SU-DHL-6 (cell line): ENCODE measurements around the gene TSPAN32.

ENCODE experiments used
- H2AFZ ChIP-seq: fragments of 200-600 bp; sonication (generic); 2 replicates; pipeline ENCODE4 v1.6.1; 2014; ENCODE audit warnings: low read depth, mild to moderate bottlenecking, moderate library complexity, mixed read lengths, antibody characterized with exemption, low read length; ENCODE audit not compliant: severe bottlenecking
- H3F3A ChIP-seq: fragments of 200-600 bp; shearing (Covaris generic); 2 replicates; pipeline ENCODE4 v1.6.0; 2016; ENCODE audit warnings: antibody characterized with exemption, mild to moderate bottlenecking; ENCODE audit not compliant: insufficient read depth
- H3K27ac ChIP-seq: fragments of 200-600 bp; sonication (generic); 2 replicates; pipeline ENCODE4 v1.5.1; 2016; ENCODE audit warnings: low read depth, mild to moderate bottlenecking, low read length, moderate library complexity, mixed read lengths
- H3K27me3 ChIP-seq: fragments of 200-600 bp; sonication (generic), shearing (Covaris generic); 2 replicates; pipeline ENCODE4 v1.6.0; 2014; ENCODE audit warnings: mild to moderate bottlenecking, low read length
- H3K36me3 ChIP-seq: fragments of 200-600 bp; sonication (generic); 2 replicates; pipeline ENCODE4 v1.6.1; 2014; ENCODE audit warnings: mild to moderate bottlenecking, low read length, mixed read lengths
- H3K4me2 ChIP-seq: fragments of 300-600, 200-600 bp; shearing (Covaris generic), sonication (generic); 2 replicates; pipeline ENCODE4 v1.6.0; 2014; ENCODE audit warnings: low read length, low read depth, mild to moderate bottlenecking; ENCODE audit not compliant: poor library complexity, severe bottlenecking
- H3K4me3 ChIP-seq: fragments of 200-600 bp; sonication (generic); 2 replicates; pipeline ENCODE4 v1.5.1; 2014; ENCODE audit warnings: antibody characterized with exemption, low read length, mild to moderate bottlenecking, mixed read lengths; ENCODE audit not compliant: insufficient read depth, poor library complexity, severe bottlenecking
- H3K79me2 ChIP-seq: fragments of 200-600 bp; sonication (generic); 2 replicates; pipeline ENCODE4 v1.6.1; 2014; ENCODE audit warnings: mild to moderate bottlenecking, low read length, moderate library complexity; ENCODE audit not compliant: insufficient read depth
- H3K9ac ChIP-seq: fragments of 200-600 bp; sonication (generic); 2 replicates; pipeline ENCODE4 v1.7.0; 2014; ENCODE audit warnings: mild to moderate bottlenecking, low read length
- H3K9me2 ChIP-seq: fragments of 200-600 bp; sonication (generic); replicated peaks from 2 replicates; pipeline ENCODE4 v1.6.1; 2014; ENCODE audit warnings: low read length; ENCODE audit not compliant: insufficient read depth
- H3K9me3 ChIP-seq: fragments of 200-600 bp; sonication (generic); 2 replicates; pipeline ENCODE4 v1.6.1; 2014; ENCODE audit warnings: low read length, mixed read lengths; ENCODE audit not compliant: insufficient read depth
- H4K20me1 ChIP-seq: fragments of 200-600 bp; sonication (generic); 2 replicates; pipeline ENCODE4 v1.6.1; 2014; ENCODE audit warnings: low read depth, mild to moderate bottlenecking, antibody characterized with exemption, low read length, moderate library complexity, mixed read lengths
- EZH2phosphoT487 ChIP-seq: fragments of 200-600 bp; sonication (generic), shearing (Covaris generic); conservative IDR thresholded peaks from 2 replicates; pipeline ENCODE4 v1.6.1; 2018; ENCODE audit warnings: mild to moderate bottlenecking, antibody characterized with exemption, low read length, moderate library complexity, mixed read lengths
- TF ChIP-seq, protein P1 (sequence below): fragments of 200-600 bp; sonication (generic); IDR thresholded peaks from one replicate; pipeline ENCODE4 v1.5.1; 2017; ENCODE audit warnings: antibody characterized with exemption, mild to moderate bottlenecking, low read length, moderate library complexity; ENCODE audit not compliant: insufficient read depth, poor library complexity, severe bottlenecking

The TSPAN32 gene

DNA sequence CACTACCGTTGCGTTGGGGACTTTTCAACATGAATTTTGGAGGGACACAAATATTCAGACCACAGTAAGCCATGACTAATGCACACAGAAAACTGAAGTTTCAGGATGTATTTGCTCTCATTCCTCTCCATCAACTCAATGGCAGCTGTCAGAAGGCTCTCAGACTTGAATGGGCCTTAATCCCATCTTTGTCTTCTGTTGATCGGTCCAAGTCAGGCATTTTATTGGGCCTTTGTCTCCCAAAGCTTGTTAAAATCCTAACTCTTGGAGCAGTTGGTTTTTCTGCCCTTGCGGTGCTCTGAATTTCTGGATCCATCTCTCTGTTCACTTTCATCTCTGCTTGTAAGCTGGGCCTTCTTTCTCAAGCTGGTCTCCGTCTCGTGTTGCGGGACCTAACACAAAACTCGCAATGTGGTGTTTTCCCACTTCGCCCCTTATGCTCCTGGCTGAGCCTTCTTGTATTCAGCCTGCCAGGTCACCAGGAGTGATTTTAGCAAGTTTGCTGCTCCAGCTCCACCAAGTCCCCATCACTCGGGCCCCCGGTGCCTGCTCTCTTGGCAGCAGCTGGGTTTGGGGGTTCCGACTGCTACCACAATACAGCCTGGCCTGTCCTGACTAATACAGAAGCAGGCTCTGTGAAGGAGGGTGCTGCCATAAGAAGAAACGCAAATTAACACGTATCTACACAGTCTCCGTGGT is 27.0 kb downstream of the TSPAN32 start:
- no peak overlapping the region for H3K27ac ChIP-seq
- no peaks in the 10 kb centered on the region for H3F3A ChIP-seq
- no peak overlapping the region for H3K9ac ChIP-seq
- no peaks in the 10 kb centered on the region for H3K36me3 ChIP-seq
- H3K9me3 ChIP-seq: peaks cover 15% of the 10 kb centered on the region; the same call in 1 of the 2 replicates
- H3K9me2 ChIP-seq: no peaks in the 10 kb centered on the region
- no peak overlapping the region for H3K4me2 ChIP-seq
- no peaks in the 10 kb centered on the region for H4K20me1 ChIP-seq
- no peaks in the 10 kb centered on the region for H3K27me3 ChIP-seq
- H3K79me2 ChIP-seq: no peaks in the 10 kb centered on the region
- no peak overlapping the region for H3K4me3 ChIP-seq
- TF ChIP-seq, protein P1, sequence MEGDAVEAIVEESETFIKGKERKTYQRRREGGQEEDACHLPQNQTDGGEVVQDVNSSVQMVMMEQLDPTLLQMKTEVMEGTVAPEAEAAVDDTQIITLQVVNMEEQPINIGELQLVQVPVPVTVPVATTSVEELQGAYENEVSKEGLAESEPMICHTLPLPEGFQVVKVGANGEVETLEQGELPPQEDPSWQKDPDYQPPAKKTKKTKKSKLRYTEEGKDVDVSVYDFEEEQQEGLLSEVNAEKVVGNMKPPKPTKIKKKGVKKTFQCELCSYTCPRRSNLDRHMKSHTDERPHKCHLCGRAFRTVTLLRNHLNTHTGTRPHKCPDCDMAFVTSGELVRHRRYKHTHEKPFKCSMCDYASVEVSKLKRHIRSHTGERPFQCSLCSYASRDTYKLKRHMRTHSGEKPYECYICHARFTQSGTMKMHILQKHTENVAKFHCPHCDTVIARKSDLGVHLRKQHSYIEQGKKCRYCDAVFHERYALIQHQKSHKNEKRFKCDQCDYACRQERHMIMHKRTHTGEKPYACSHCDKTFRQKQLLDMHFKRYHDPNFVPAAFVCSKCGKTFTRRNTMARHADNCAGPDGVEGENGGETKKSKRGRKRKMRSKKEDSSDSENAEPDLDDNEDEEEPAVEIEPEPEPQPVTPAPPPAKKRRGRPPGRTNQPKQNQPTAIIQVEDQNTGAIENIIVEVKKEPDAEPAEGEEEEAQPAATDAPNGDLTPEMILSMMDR: no peak
- no peak for TF ChIP-seq EZH2phosphoT487
- H2AFZ ChIP-seq: no peak overlapping the region

DNA sequence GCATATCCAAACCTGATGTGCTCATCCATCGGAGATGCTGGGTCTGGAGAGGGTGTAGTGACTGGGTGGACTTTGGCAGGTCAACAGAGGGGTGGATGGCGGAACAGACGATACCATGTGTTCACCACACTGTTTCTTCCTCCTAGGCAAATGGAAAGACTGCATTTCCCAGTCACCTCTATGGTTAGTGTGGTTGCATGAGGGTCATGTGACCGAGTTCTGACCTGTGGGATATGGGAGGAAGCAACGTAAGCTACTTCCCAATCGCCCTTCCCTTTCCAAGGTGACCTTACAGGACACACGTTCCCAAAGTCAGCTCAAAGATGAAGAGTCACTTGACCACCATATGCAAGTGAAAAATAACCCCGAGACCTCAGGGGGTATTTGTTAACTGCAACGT is 27.7 kb downstream of the TSPAN32 start:
- no peak overlapping the region for H3K9ac ChIP-seq
- H3K27me3 ChIP-seq: no peaks in the 10 kb centered on the region

DNA sequence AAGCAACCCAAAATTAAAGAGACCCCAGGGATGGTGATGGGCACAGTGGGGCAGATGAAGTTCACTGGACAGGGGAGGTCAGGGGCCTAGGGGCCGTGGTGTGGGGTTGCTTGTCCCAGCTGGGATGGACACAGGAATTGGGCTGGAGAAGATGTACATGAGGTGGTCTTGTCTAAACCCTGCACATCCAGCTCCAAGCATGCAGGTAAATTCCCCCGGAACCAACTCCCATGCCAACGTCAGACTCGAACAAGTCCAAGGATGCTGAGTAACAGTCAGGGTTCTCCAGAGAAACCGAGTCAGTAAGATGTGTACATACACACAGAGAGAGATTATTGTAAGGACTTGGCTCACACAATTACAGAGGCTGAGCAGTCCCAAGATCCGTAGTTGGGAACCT is 28.9 kb downstream of the TSPAN32 start:
- Histone ChIP-seq H3K79me2 (no peaks in the 10 kb centered on the region), H3K4me3 (no peak overlapping the region), H3K9ac (no peak overlapping the region), H3K27ac (no peak overlapping the region), H3K9me2 (no peaks in the 10 kb centered on the region), H2AFZ (no peak overlapping the region), H3K4me2 (no peak overlapping the region), H3K27me3 (no peaks in the 10 kb centered on the region), H3K9me3 (peaks cover 15% of the 10 kb centered on the region; the same call in 1 of the 2 replicates), H3K36me3 (no peaks in the 10 kb centered on the region), H3F3A (no peaks in the 10 kb centered on the region), H4K20me1 (no peaks in the 10 kb centered on the region)
- TF ChIP-seq, protein P1: no peak
- no peak for TF ChIP-seq EZH2phosphoT487

More for the DNA sequence above, 27.7 kb downstream of the TSPAN32 start:
- Histone ChIP-seq H3K9me2 (no peaks in the 10 kb centered on the region), H3K9me3 (peaks cover 15% of the 10 kb centered on the region; the same call in 1 of the 2 replicates), H3K27ac (no peak overlapping the region), H2AFZ (no peak overlapping the region), H3F3A (no peaks in the 10 kb centered on the region), H3K4me3 (no peak overlapping the region), H3K79me2 (no peaks in the 10 kb centered on the region), H3K36me3 (no peaks in the 10 kb centered on the region), H3K4me2 (no peak overlapping the region), H4K20me1 (no peaks in the 10 kb centered on the region)
- no peak for TF ChIP-seq EZH2phosphoT487
- TF ChIP-seq, protein P1: no peak
